Prostate gland (tissue), 2 donors: ENCODE results near the gene RPTOR.

ENCODE experiments used
- POLR2A ChIP-seq: fragments of 450-650 bp; IDR thresholded peaks from one replicate; pipeline ENCODE4 v1.6.1; 2016; ENCODE audit warnings: antibody characterized with exemption, mild to moderate bottlenecking
- POLR2AphosphoS5 ChIP-seq: sonication (generic); formaldehyde crosslinking; IDR thresholded peaks from one replicate; pipeline ENCODE4 v1.6.1; 2017; ENCODE audit warnings: antibody characterized with exemption
- TF ChIP-seq, protein P1 (sequence below), 4 experiments: fragments of 200-600 bp in 2 of 4; fragments of 450-650 bp in 2 of 4; sonication (generic) in 2 of 4; IDR thresholded peaks; 1 replicate in 3 of 4; 2 replicates in 1 of 4; pipeline ENCODE4 v1.5.1; 2016 to 2019; ENCODE audit warnings: antibody characterized with exemption in 4 of 4, mild to moderate bottlenecking in 2 of 4, moderate library complexity in 2 of 4

DNA sequence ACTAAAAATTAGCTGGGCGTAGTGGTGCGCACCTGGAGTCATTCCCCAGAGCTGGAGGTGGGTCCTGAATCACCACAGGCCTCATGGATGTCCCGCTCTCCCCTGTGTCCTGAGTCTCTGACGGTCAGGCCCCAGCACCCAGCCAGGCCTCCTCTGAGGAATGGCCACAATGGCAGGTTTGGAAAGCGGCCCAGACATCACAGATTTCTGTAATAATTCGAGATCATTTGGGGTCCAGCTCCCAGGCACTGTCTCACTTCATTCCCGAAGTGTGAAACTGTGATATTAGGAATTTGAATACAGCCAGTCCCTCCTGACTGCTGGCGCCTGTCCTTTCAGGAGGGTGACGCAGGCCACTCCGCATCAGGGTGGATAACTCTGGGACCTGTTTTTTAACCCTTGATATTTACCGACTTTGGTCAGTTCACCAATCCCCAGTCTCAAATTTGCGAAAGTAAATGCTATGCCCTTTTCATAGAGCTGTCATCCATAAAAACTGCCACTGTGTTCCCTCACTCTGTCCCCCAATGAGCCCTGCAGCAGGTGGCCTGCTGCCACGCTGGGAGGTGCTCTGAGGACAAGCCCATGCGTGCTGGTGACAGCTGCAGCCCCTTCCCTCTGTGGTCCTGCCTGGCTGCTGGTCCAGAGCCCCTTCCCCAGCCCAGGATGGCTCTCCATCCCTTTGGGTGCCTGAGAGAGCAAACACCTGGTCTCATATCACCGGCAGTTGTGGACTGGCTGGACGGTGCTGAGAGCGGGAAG, 28.3 kb upstream of the RPTOR start:
- TF ChIP-seq, protein P1, sequence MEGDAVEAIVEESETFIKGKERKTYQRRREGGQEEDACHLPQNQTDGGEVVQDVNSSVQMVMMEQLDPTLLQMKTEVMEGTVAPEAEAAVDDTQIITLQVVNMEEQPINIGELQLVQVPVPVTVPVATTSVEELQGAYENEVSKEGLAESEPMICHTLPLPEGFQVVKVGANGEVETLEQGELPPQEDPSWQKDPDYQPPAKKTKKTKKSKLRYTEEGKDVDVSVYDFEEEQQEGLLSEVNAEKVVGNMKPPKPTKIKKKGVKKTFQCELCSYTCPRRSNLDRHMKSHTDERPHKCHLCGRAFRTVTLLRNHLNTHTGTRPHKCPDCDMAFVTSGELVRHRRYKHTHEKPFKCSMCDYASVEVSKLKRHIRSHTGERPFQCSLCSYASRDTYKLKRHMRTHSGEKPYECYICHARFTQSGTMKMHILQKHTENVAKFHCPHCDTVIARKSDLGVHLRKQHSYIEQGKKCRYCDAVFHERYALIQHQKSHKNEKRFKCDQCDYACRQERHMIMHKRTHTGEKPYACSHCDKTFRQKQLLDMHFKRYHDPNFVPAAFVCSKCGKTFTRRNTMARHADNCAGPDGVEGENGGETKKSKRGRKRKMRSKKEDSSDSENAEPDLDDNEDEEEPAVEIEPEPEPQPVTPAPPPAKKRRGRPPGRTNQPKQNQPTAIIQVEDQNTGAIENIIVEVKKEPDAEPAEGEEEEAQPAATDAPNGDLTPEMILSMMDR (IDR thresholded peaks at IDR 0.05): no peak
- no peak for TF ChIP-seq POLR2AphosphoS5
- TF ChIP-seq POLR2A: no peak
